Activated CD8-positive, alpha-beta memory T cell treated with anti-CD3 and anti-CD28 coated beads, Interleukin-2, amount 50 U/mL, for 4 hours (primary cell): ENCODE results near the gene SLC7A11.

ENCODE experiments used
- DNase-seq: peaks from one replicate; pipeline ENCODE4 v3.0.0-alpha.2; 2020

SLC7A11 gene

DNA sequence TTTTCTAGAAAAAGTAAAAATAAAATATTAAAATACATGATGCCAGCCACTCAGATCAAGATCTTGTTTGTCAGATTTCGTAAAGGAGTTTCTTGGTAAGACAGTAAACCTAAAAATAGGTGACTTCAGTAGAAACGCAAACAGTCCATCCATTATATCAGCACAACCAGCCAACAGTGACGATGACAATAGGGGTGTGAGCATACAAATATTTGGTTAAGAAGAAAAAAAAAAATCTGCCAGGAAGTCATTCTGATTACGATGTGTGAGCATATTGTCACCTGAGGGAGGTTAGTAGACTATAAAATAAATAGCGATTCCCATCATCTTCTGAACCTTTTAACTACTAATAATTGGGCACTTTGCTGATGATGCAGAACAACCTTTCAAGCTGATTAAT lies 37.6 kb downstream of the SLC7A11 start:
- DNase-seq: no peak

DNA sequence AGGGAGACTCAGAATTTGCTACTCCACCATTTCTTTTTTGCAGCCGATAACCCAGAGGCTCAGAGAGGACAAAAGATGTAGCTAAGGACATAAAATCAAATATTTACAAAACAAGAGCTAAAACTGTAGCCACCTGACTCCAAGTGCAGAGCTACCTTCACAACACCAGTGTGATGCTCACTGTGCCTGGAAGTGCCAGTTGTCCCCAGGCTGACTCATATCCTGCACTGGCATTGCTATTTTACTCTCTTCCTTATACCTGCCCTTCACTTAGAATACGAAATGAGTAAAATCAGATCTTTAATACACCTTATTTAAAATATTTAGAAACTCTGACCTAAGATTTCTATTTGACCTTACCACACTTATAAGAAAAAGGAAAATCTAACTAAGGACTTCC lies 39.5 kb downstream of the SLC7A11 start:
- DNase-seq: no peak

- no peak for DNase-seq
These were observed 41.9 kb downstream of the SLC7A11 start for GRCh38 chr4:138200236-138200590.

DNA sequence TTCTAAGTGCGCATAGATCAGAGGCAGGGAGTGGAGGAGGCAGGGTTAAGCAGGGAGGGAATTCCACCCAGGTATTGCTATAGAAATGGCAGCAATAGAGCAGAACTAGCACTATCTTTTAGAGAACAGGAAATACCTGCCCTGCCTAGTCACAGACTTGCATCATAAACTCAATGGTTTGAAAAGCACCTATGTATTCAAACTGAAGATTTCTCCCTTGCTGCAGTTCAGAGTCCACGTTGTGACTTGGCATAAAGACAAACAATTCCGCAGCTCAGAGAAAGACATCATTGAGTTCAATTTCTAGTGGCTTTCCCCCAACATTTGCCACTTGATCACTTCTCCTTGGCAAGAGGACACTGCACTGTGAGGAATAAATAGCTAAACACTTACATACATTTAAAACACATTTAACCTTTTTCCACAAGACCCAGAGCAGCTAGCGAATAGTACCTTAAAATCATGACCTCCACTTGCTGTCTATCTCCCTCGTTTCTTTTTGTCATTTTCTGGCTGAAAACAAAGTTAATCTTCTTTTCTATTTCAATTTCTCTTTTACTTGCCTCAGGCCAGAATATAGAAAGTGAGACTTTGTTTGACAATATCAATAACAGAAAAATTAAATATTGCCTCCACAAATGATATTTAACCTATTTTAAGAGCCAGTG lies 42.4 kb downstream of the SLC7A11 start:
- DNase-seq: no peak

DNA sequence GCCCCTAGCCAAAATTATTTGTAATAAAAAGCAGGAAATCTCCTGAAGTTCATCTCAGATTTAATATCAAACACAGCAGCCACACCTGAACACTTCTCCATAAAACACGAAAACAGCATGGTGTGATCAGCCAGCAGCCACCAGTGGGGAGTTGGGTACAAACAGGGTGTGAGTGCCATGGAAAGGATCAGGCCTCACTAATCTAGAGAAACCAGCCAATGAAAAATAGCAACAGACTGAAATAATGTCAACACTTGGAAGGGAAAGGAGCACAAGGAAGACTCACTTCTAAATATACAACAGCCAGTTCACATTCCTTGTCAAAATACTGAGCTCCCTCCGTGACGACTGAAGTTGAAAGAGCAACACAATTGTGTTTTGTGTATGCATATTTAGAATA lies 46.0 kb downstream of the SLC7A11 start:
- DNase-seq: no peak

- no peak for DNase-seq
These were observed 48.2 kb downstream of the SLC7A11 start for GRCh38 chr4:138193963-138194362.

DNA sequence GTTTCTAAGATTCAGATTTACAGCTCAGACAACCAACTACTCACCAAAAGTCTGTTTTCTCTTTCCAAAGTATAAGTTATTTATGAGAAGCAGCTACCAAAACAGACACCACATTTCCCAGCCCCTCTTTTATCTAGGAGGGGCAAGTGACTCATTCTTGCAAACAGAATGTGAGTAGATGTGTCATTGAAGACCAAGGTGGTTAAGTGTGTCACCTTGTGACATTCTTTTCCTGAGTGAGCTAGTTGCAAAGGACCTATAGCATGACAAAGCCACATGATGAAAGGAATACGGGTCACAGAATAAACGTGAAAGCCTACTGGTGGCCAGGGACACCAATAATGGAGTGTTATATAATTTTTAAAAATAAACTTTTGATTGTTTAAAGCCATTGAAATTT lies 50.0 kb downstream of the SLC7A11 start:
- no peak for DNase-seq

DNA sequence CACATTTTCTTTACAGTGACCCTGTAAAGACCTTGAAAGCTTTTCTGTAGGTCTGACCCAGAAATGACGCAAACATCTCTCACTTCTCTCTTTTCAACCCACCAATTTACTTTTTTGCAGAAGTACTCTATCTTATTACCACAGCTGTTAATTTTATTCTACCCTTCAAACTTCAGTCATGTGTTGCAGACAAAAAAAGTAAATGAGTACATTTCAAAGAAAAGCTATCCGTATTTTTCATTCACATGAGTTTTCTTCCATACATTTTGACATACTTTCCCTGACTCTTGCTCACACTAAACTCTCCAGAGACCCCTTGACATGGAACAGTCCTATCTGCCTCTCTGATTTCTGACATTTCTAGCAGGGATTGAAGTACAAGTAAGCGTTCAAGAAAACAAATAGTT lies 51.7 kb downstream of the SLC7A11 start:
- DNase-seq: no peak

DNA sequence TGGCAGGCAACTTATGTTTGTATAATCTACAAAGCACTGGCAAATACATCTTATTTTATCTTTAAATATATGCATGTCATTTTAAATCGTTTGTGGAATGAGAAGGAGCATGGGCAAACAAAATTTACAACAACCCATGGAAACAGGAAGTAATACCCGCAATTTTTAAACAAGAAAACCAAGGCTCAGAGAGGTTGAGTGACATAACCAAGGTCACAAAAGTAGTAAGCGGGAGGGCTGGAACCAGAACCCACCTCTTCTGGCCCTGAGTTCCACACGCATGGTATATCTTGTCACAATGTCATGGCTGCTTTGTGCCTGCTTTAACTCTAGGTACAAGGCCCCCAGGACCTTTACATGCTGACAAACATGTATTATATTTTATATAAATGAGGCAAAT lies 52.9 kb downstream of the SLC7A11 start:
- no peak for DNase-seq

DNA sequence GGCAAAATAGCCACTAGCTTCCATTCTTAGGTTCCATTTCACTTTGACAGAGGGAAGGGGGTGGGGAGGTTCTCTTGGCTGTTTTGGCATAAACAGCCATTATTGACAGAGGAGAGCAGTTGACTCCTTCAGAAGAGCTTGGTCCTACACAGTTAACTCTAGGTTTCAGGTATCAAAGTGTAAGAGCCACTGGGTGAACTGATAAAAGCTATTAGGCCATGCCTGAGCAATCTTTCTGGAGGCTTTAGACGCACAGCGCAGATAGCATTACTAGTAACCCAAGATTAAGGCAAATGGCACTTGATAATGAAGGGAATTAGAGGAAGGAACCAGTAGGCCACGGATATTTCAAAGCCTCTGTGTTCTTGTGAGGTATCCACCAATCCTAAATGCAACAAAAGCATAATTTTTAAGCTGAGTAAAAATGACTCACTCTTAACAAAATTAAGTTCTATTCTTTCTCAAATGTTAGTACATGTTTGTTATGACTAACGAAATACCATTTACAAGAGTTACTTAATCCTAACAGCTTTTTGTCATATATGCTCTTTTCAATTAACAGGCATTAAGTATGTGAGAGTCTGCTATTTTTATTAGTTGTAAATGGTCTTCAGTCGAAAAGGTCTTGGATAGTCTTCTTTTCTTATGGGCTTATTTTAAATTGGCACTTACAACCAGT lies 53.6 kb downstream of the SLC7A11 start:
- no peak for DNase-seq

DNA sequence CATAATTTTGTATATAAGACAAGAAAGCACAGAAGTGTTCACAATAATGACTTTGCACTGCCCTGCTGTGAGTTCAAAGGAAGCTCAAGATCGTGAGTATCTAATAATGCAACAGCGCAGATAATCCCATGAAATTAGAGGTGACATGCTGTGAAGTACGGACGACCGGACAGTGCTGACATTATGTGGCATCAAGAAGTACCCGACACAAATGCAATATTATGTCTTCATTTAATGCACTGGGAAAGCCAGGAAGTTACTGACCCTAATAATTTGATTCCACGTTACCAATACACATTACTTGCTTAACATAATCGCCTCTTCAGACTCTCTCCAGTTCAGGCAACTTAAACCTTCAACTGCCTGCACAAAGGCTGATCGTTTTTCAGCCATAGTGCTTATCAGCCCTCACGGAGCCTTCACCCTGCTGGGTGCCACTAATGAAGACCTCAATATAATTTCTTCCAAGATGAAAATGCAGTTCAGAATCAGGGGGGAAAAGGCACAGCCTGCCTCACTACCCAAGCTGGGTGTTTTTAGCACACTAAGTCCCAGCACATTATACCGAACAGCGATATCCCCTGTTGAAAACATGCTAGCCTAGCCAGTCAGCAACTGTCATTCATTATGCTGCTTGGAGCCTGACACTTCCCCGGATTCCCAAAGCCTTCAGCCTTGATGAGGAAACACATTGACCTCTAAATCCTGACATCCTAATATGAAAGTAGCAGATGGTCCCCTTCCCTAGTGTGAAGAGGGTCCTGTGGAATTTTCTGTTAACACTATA lies 56.1 kb downstream of the SLC7A11 start:
- no peak for DNase-seq

DNA sequence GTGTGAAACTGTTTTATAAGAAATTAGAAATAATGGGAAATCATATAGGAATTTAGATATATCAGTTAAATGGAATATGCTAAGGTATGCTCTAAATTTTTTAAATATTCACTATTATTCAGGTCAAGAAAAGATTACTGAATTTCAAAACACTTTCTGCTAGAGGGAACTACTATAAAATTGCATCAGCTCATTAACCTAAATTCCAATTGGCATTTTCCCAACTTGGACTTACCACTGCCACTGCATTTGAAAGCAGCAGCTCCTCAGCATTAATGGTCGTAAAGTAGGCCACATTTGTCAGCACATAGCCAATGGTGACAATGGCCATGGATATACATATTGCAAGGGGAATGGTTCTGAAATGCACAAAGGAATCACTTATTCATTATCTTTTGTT lies 57.3 kb downstream of the SLC7A11 start:
- DNase-seq: no peak

- no peak for DNase-seq
These were observed 59.2 kb downstream of the SLC7A11 start for GRCh38 chr4:138182838-138183426.

GRCh38 chr4:138181287-138181686 lies 60.9 kb downstream of the SLC7A11 start:
- DNase-seq: no peak

DNA sequence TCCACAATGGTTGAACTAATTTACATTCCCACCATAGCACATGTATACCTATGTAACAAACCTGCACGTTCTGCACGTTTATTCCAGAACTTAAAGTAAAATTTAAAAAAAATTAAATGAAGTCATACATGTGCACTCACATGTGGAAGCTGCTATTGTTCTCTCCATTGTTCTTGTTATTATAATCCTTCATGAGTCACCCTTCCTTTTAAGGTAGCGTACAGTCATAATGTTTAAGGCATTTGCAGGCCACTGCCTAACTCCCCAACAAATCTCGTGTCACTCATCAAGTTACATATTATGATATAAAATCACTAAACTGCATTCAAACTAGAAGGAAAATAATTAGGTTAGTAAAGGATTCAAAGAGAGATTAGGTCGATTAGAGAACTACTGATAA lies 63.6 kb downstream of the SLC7A11 start:
- no peak for DNase-seq

GRCh38 chr4:138177278-138177968 lies 64.7 kb downstream of the SLC7A11 start:
- no peak for DNase-seq

DNA sequence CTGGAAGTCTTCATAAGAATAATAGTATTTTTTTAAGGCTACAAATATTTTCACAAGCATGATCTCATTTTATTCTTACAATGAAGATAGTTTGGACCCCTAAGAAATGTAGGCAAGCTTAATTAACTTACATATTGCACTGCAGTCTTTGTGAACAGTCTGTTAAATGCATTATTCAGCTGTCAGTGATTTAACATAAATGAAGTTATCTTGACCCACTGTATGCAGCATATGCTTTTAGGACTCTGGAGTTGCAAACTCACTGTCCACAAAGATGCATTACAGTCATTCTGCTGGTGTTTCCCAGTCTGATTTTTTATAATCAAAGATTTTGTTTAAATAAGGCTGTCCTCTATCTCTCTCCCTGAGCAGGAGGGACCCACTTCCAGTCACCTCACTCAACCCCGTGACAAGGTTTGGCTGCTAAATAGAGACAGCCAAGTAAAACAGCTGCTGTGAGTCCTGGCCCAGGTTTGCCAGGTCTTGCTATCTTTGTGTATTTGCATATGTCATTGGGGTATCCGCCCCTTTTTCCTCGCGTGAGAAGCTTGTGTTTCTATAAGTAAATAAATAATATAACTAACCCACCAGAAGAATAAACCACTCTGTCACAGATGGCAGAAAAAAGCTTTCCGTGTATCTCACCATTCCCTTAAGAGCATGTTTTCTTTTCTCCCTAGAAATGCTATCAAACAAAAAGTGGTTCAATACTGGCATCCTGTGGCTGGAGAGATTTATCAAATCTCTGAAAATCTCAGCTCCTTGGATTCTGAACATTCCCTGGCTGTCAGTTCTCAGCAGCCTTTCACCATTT lies 67.0 kb downstream of the SLC7A11 start:
- DNase-seq: no peak

GRCh38 chr4:138164208-138164607 lies 77.9 kb downstream of the SLC7A11 start:
- no peak for DNase-seq

DNA sequence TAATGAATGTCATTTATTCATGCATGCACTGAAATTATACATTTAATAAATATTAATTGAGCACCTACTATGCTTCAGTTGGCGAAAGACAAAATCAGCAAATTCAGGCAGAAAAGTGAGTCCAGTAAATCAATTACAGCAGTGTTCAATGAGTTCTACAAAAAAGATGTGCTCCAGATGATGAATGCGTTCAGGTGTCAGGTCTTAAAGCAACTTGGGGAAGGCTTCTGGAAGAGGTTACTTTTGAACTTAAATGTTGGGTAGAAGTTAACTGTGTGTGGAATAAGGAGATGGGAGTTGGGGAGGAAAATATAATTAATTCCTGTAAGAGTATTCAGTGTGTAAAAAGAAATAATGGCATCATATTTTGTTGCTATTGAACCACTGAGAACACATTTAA lies 79.0 kb downstream of the SLC7A11 start:
- DNase-seq: no peak

- DNase-seq: no peak
These were observed 79.9 kb downstream of the SLC7A11 start for GRCh38 chr4:138162259-138162658.

- DNase-seq: no peak
These were observed 80.8 kb downstream of the SLC7A11 start for GRCh38 chr4:138161351-138161750.

DNA sequence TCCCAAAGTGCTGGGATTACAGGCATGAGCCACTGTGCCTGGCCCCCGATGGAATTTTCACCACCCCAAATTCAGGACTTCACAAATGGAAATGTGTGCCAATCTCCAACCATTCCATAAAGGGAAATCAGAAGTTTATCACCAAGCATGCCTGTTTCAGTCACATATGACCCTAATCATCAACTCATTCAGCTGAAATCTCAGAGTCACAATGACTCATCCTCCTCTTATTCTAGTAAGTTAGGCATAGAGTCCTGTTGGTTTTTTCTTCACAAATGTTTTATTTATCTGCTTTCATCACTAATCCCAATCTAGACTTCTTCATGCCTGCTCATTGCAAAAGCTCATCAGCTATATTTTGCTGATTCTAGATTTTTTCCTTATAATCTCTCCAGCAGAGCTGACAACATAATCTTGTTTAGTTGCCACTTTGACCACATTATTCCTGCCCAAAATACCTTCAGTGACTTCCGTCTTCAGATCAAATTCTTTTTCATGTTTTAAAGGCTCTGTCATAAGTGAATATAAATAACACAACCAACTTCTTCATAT lies 83.3 kb downstream of the SLC7A11 start:
- no peak for DNase-seq
